Stomach (tissue), 4 donors: ENCODE data around the gene MYH11.

Experiments
- EP300 ChIP-seq: sonication (generic); formaldehyde crosslinking; IDR thresholded peaks from one replicate; pipeline ENCODE4 v1.6.1; 2017; ENCODE audit warnings: antibody characterized with exemption
- POLR2A ChIP-seq, 4 donors: fragments of 450-650 bp; IDR thresholded peaks; one replicate each; pipeline ENCODE4 v1.6.1; 2016; ENCODE audit warnings: antibody characterized with exemption in 4 of 4, control low read depth in 2 of 4, mild to moderate bottlenecking in 1 of 4, moderate library complexity in 1 of 4
- POLR2AphosphoS5 ChIP-seq, 3 donors: sonication (generic); formaldehyde crosslinking; IDR thresholded peaks; one replicate each; pipeline ENCODE4 v1.6.1; 2016; ENCODE audit warnings: antibody characterized with exemption in 3 of 3
- TF ChIP-seq, protein P1 (sequence below), 7 experiments: fragments of 450-650 bp in 4 of 7; fragments of 200-600 bp in 3 of 7; sonication (generic) in 3 of 7; IDR thresholded peaks; one replicate each; pipeline ENCODE4 v1.5.1; 2016 to 2019; ENCODE audit warnings: antibody characterized with exemption in 7 of 7, control low read depth in 2 of 7, mild to moderate bottlenecking in 1 of 7

DNA sequence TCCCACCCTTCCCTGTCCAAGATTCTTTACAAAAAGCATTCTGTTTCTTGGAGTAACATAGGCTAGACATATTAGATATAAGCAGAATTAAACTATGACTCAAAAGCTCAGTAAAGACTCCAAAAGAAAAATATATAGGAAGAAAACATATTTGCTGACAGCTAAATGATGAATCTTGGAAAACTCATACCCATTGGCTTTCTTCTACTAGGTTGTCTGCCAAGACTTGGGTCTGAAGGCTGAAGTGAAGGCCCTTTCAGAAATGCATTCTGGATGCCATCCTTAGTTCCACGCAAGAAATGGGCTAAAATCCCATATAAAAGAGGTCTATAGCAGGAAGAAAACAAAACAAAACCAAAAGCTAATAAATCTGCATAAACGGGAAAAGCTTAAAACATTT, 16.5 kb upstream of the MYH11 start:
- TF ChIP-seq, protein P1, sequence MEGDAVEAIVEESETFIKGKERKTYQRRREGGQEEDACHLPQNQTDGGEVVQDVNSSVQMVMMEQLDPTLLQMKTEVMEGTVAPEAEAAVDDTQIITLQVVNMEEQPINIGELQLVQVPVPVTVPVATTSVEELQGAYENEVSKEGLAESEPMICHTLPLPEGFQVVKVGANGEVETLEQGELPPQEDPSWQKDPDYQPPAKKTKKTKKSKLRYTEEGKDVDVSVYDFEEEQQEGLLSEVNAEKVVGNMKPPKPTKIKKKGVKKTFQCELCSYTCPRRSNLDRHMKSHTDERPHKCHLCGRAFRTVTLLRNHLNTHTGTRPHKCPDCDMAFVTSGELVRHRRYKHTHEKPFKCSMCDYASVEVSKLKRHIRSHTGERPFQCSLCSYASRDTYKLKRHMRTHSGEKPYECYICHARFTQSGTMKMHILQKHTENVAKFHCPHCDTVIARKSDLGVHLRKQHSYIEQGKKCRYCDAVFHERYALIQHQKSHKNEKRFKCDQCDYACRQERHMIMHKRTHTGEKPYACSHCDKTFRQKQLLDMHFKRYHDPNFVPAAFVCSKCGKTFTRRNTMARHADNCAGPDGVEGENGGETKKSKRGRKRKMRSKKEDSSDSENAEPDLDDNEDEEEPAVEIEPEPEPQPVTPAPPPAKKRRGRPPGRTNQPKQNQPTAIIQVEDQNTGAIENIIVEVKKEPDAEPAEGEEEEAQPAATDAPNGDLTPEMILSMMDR (IDR thresholded peaks at IDR 0.05) = no peak
- TF ChIP-seq POLR2AphosphoS5 (IDR thresholded peaks at IDR 0.05) = no peak
- no peak for TF ChIP-seq POLR2A (IDR thresholded peaks at IDR 0.05)
- TF ChIP-seq EP300 = no peak
